T-helper 1 cell treated with Interleukin-12 subunit alpha and Interleukin-12 subunit beta and Interleukin-4 antibody, amounts not matched to agents 30 ng/mL and 1 ng/mL, for 36 hours (primary cell): Measurements from ENCODE around the gene HYOU1. TPM values are rescaled to one million over a fixed set of nuclear protein-coding genes. Genes with fewer than 3 reads are reported as not detected.

ENCODE experiments used
- intact Hi-C: fragments of 100-400 bp; cut with micrococcal nuclease; formaldehyde crosslinking; loops from one replicate; pipeline ENCODE4 v1.15.1; 2024
- total RNA-seq: library from RNA; stranded (reverse); gene quantifications from 2 replicates; pipeline ENCODE4 v1.2.3, GENCODE V29; 2022

The HYOU1 gene
- total RNA-seq, 1 donor from 2014 or later = 260 TPM

DNA sequence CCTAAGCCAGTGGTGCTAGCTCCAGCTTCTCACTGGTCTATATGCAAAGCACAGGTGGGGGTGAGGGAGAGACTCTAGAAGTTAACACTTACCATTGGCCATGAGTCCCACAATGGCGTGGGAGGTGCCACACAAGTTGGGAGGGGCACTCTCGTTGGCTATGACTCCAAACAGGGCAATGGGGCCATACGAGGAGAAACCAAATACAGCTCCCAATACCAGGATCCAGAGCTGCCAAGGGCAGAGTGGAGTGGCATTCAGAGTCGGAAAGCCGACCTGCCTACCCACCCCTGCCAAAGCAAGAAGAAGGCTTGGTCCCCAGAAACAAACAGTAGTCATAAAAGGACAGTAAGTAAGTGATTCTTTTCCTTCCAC lies 31.9 kb downstream of the HYOU1 start:
- intact Hi-C loops = no loop called here

GRCh38 chr11:119024430-119025098 lies 32.4 kb downstream of the HYOU1 start:
- intact Hi-C loops = no loop called here

GRCh38 chr11:119023741-119024140 lies 33.3 kb downstream of the HYOU1 start:
- intact Hi-C loops = no loop called here

- intact Hi-C loops = no loop called here
These were observed 35.4 kb downstream of the HYOU1 start for GRCh38 chr11:119021631-119022030.

GRCh38 chr11:119019996-119020395 lies 37.0 kb downstream of the HYOU1 start:
- intact Hi-C loops = loop anchor here (5.0 kb wide), 1 partner anchor 302 kb away; no protein-coding TSS in a partner anchor

DNA sequence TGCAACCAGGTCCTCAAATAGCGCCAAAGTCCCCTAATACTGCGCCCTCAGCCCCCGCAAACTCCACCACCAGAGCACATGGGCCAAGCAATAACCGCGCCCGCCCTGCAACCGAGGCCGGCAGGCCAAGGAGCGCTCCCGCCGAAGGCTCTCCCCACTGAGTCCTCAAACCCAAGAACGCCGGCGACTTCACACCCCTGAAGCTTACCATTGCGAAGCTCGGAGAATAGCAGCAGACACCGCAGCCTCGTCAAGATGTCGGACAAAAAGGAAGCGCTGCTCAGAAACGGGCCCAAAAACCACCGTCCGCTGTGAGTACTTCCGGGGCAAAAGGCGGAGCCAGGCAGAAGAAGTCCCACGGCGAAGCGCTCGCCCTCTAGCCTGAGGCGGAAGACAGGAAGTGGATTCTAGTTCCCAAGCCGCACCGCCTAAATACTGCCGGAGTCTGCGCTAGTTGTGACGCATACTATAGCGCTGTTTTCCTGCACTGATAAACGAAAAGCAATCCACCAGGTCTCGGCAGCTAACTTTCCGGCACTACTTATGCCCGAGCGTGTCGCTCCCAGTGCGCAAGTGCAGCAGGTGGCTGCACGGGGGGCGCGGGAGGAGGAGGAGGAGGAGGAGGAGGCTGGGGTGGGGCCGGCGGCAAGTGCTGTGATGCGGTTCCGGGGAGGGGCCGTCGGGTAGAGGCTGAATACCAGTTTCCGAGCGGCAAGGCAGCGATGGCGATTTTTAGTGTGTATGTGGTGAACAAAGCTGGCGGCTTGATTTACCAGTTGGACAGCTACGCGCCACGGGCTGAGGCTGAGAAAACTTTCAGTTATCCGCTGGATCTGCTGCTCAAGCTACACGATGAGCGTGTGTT lies 38.7 kb downstream of the HYOU1 start, which contains the start of the genes RPS25 and TRAPPC4:
TSS of gene RPS25 (minus strand) at position 270 of the 865 bp plus-strand sequence. CDS start at position 211, 59 bp downstream.
TSS of gene TRAPPC4 (plus strand) at position 693 of the 865 bp plus-strand sequence. CDS start at position 723, 30 bp downstream.
- intact Hi-C loops = loop anchor here (1.0 to 5.0 kb wide), 17 partner anchors 12 to 582 kb away; partner anchors contain the start of genes C2CD2L, CBL, CENATAC and DDX6

DNA sequence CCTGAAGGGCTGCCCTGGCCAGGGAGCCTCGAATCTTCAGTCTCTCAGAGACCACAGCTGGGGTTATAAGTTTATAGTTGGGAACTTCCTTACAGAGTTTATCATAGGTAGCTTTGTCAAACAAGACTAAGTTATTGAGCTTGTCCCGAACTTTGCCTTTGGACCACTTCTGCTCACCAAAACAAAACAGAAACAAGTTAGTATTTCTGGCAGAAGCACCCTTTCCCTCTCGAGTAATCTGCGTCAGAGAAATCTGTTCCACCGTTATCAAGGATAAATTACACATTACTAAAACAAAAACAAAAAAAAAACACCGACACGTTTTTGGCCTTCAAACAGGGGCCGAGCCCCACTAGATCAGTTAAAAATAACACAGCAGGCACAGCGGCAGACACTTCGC lies 39.6 kb downstream of the HYOU1 start:
- intact Hi-C loops = loop anchor here (5.0 kb wide), 1 partner anchor 305 kb away; no protein-coding TSS in a partner anchor

DNA sequence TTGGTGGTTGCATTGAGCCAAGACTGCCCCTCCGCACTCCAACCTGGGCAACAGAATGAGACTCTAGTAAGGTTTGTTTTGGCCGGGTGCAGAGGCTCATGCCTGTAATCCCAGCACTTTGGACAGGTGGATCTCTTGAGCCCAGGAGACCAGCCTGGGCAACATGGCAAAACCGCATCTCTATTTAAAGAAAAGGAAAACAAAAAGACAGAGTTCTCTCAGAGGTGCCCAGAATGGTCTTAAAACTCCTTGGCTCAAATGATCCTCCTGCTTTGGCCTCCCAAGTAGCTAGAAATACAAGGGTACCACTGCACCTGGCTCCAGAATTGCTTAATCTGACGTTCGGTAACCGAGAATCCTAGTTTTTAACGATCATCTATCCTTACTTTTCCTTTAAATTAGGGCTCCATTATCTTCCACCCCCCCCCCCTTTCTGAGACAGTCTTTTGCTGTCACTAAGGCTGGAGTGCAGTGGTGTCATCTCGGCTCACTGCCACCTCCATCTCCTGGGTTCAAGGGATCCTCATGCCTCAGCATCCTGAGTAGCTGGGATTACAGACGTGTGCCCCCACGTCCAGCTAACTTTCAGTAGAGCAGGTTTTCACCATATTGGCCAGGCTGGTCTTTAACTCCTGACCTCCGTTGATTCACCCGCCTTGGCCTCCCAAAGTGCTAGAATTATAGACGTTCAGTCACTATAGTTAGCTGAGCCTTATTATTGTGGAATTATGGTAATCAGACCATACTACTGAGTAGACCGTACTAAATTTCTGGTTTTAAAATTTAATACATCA lies 40.6 kb downstream of the HYOU1 start:
- intact Hi-C loops = loop anchor here (5.0 kb wide), 1 partner anchor 306 kb away; no protein-coding TSS in a partner anchor

DNA sequence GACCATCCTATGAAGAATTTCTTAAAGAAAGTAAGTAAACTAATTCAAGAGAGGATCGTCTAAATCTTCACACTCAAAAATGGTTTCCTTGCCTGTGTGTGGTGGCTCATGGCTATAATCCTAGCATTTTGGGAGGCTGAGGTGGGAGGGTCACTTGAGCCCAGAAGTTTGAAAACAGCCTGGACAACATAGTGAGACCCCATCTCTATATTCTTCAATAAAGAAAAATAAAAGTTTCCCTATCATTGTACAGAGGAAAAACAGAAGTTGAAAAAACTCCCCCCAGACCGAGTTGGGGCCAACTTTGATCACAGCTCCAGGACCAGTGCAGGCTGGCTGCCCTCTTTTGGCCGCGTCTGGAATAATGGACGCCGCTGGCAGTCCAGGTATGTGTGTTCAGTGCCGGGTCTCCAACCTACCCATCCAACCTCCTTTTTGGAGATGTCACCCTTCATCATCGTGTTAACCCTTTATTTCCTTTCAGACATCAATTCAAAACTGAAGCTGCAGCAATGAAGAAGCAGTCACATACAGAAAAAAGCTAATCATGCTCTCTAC lies 41.9 kb downstream of the HYOU1 start:
- intact Hi-C loops = loop anchor here (5.0 kb wide), 1 partner anchor 307 kb away; no protein-coding TSS in a partner anchor

DNA sequence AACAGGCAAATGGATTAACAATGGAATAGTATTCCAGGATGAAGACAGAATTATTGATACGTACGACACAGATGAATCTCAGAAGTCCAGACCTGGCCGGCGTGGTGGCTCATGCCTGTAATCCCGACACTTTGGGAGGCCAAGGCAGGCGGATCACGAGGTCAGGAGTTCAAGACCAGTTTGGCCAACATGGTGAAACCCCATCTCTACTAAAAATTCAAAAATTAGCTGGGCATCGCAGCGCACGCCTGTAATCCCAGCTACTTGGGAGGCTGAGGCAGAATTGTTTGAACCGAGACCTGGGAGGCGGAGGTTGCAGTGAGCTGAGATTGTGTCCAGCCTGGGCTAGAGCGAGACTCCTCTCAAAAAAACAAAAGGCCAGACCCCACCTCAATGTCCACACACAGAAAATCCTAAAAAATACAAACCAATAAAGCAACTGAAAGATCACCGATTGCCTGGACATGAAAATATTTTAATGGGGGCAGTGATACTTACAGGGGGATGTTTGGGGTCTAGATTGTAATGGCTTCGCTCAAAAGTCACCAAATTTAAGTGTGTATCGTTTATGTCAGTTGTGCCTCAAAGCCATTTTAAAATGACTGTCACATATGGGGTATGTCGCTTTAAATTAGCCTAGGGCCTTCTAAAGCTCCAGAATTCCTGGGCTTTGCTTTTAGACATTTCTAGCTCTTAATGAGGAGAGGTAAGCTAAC lies 42.6 kb downstream of the HYOU1 start:
- intact Hi-C loops = no loop called here

- intact Hi-C loops = no loop called here
These were observed 44.3 kb downstream of the HYOU1 start for GRCh38 chr11:119012629-119013170.

- intact Hi-C loops = no loop called here
These were observed 45.4 kb downstream of the HYOU1 start for GRCh38 chr11:119011476-119012053.

GRCh38 chr11:119006656-119007055 lies 50.3 kb downstream of the HYOU1 start:
- intact Hi-C loops = no loop called here

DNA sequence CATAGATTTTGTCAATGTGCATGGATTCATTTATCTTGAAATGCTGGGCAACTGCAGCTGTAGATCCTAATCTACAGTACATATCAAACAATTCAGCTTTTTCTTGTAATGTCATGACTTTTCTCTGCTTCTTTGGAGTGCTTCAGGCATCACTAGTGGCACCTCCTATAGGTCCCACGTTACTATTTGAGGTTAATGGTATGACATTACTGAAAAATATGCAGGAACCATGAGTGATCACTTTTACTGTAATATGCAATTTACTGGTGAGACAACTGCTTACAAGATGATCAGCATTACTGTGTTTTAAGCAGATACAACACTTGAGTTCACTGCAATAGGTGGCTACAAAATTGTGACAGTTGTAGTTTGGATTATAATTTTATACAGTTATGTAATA lies 56.1 kb downstream of the HYOU1 start:
- intact Hi-C loops = no loop called here

DNA sequence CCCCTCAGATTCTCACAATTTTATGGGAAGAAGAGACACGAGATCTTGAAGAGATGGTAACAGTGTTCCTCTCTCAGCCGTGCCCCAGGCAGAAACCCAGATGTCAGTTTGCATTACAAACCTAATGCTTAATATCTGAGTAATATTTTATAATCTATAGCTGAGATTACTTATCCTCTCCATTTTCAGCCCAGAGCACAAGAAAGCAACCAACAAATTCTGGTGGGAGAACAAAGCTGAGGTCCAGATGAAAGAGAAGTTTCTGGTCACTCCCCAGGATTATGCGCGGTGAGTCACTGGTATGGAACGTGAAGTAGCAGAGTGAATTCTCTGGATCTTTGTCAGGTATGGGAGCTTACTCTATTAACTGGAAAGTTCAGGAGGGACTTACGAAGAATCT lies 58.2 kb downstream of the HYOU1 start:
- intact Hi-C loops = loop anchor here (1.0 to 5.0 kb wide), 13 partner anchors 19 to 427 kb away; partner anchors contain the start of genes ARCN1, DPAGT1, HINFP and HYOU1

DNA sequence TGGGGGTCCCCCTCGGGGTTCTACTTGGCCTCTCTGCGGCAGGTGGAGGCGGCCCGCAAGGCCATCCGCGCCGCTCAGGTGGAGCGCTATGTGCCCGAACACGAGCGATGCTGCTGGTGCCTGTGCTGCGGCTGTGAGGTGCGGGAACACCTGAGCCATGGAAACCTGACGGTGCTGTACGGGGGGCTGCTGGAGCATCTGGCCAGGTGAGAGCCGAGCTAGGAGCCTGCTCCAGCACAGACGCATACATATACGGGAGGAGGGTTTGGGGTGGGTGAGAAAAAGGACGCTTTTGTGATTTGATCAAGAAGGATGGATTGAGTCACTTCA lies 58.7 kb downstream of the HYOU1 start:
- intact Hi-C loops = loop anchor here (1.0 to 5.0 kb wide), 13 partner anchors 20 to 426 kb away; partner anchors contain the start of genes ARCN1, DPAGT1, HINFP and HYOU1

DNA sequence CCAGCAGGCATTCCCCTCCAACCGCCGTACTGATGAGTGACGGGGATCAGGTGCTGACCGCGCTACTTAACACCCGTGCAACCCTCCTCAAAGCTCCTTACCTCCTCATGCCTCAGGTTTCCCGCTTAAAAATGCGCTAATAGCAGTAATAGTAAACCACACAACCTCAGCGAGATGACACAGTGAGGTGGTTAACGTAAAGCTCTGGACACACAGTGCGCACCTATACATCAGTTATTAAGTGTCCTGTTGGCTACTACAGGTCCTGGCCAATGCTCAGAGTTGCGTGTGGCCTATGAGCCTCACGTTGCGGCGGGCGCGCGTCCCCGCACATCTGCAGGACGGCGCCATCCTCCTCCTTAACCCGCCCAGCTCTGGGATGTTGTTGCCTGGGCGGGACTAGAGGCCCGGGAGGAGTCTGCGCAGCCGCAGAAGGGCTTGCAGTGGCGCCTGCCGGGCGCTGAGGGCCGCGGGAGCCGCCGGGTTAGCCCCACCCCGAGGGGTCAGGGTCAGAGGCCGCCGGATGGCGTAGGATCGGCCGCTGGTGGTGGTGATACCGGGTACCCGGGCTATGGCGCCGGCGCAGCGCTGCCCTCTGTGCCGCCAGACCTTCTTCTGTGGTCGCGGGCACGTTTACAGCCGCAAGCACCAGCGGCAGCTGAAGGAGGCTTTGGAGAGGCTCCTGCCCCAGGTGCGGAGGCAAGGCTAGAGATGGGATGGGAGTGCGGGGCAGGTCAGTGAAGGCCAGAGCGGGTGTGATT lies 59.2 kb downstream of the HYOU1 start, which contains the start of gene CENATAC:
TSS of gene CENATAC (plus strand) at position 512 of the 761 bp plus-strand sequence. CDS start at position 572, 60 bp downstream.
- intact Hi-C loops = loop anchor here (1.0 to 5.0 kb wide), 13 partner anchors 20 to 426 kb away; partner anchors contain the start of genes ARCN1, DPAGT1, HINFP and HYOU1

DNA sequence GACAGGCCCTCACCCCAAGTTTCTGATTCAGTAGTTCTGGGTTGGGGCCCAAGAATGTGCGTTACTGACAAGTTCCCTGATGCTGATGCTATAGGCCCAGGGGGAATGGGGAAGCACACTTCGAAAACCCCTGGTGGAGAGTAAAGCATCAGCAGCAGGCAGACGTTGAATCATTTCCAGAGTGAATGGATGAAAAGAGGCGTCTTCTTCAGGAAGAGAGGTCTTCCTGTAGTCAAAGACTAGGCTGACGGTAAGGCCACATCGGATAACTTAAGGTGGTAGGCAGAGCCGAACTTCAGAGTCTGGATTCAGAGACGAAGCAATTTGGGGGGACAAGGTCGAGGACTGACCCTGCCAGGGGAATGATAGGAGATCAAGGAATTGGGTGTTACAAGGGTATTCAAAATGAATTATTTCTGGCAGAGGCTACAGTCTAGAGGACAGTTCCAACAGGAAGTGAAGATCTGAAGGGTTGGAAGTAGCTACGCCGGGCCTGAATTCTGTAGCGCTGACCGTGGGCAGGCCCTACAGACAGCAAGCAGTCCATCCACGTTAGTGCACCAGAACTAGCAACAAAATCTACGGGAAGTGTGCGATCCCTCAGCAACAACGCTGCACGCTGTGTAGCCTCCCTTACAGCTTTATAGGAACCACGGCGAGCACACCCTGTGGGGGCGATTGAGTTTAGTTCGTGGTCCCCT lies 59.9 kb downstream of the HYOU1 start:
- intact Hi-C loops = loop anchor here (5.0 kb wide), 4 partner anchors 200 to 425 kb away; partner anchors contain the start of genes ARCN1, PHLDB1 and RNF26
